Neural cell (in vitro differentiated cells): ENCODE measurements around the gene C19orf44. TPM values are rescaled to one million over a fixed set of nuclear protein-coding genes. Genes with fewer than 3 reads are reported as not detected.

Experiments
- H2AFZ ChIP-seq: fragments of 200-600, 300-800 bp; sonication (generic), shearing (Covaris generic); 2 replicates; pipeline ENCODE4 v1.6.0; 2014; ENCODE audit warnings: low read depth, mild to moderate bottlenecking, antibody characterized with exemption, low read length, moderate library complexity
- H3F3A ChIP-seq: fragments of 200-600 bp; shearing (Covaris generic); 2 replicates; pipeline ENCODE4 v1.6.1; 2016; ENCODE audit warnings: mild to moderate bottlenecking, moderate library complexity, mixed read lengths, antibody characterized with exemption, low read length; ENCODE audit not compliant: insufficient read depth, poor library complexity, severe bottlenecking
- H3K27ac ChIP-seq: fragments of 200-600, 300-800 bp; sonication (generic), shearing (Covaris generic); 2 replicates; pipeline ENCODE4 v1.5.1; 2014; ENCODE audit warnings: mild to moderate bottlenecking, low read length, moderate library complexity
- H3K27me3 ChIP-seq: fragments of 300-800, 200-600 bp; sonication (generic), shearing (Covaris generic); 2 replicates; pipeline ENCODE4 v1.6.0; 2014; ENCODE audit warnings: mild to moderate bottlenecking, low read depth, low read length, moderate library complexity; ENCODE audit not compliant: insufficient read depth
- H3K36me3 ChIP-seq: fragments of 300-800, 200-600 bp; sonication (generic), shearing (Covaris generic); 2 replicates; pipeline ENCODE4 v1.5.1; 2014; ENCODE audit warnings: mild to moderate bottlenecking, antibody characterized with exemption, low read length, moderate library complexity; ENCODE audit not compliant: insufficient read depth
- H3K4me2 ChIP-seq: fragments of 300-800, 200-600 bp; sonication (generic), shearing (Covaris generic); 2 replicates; pipeline ENCODE4 v1.6.0; 2014; ENCODE audit warnings: mild to moderate bottlenecking, low read length
- H3K4me3 ChIP-seq: fragments of 300-800, 200-600 bp; sonication (generic), shearing (Covaris generic); 2 replicates; pipeline ENCODE4 v1.5.1; 2014; ENCODE audit warnings: mild to moderate bottlenecking, low read length, moderate library complexity
- H3K79me2 ChIP-seq: fragments of 200-600 bp; shearing (Covaris generic); replicated peaks from 2 replicates; pipeline ENCODE4 v1.6.0; 2014; ENCODE audit warnings: mild to moderate bottlenecking, low read length, moderate library complexity; ENCODE audit not compliant: insufficient read depth
- H3K9ac ChIP-seq: fragments of 300-800, 200-600 bp; sonication (generic), shearing (Covaris generic); 2 replicates; pipeline ENCODE4 v1.6.1; 2016; ENCODE audit warnings: mild to moderate bottlenecking, low read length, mixed read lengths
- H3K9me2 ChIP-seq: fragments of 200-600 bp; shearing (Covaris generic); 2 replicates; pipeline ENCODE4 v1.6.1; 2016; ENCODE audit warnings: mild to moderate bottlenecking, low read length, mixed read lengths; ENCODE audit not compliant: insufficient read depth
- H3K9me3 ChIP-seq: fragments of 200-600, 300-800 bp; sonication (generic), shearing (Covaris generic); 2 replicates; pipeline ENCODE4 v1.6.1; 2016; ENCODE audit warnings: mild to moderate bottlenecking, mixed run types, low read length, moderate library complexity, mixed read lengths
- H4K20me1 ChIP-seq: fragments of 200-600 bp; shearing (Covaris generic); 2 replicates; pipeline ENCODE4 v1.6.1; 2016; ENCODE audit warnings: mild to moderate bottlenecking, mixed run types; ENCODE audit not compliant: insufficient read depth
- EP300 ChIP-seq: fragments of 450-650 bp; conservative IDR thresholded peaks from 2 replicates; pipeline ENCODE4 v1.6.1; 2014; ENCODE audit warnings: antibody characterized with exemption, mild to moderate bottlenecking, moderate library complexity; ENCODE audit not compliant: poor library complexity, severe bottlenecking
- EZH2 ChIP-seq: fragments of 200-600, 300-800 bp; shearing (Covaris generic), sonication (generic); IDR thresholded peaks from 2 replicates; pipeline ENCODE4 v1.6.1; 2014; ENCODE audit warnings: antibody characterized with exemption, low read length, borderline replicate concordance, mild to moderate bottlenecking; ENCODE audit not compliant: insufficient read depth, poor library complexity, severe bottlenecking
- MXI1 ChIP-seq: fragments of 450-650 bp; conservative IDR thresholded peaks from 2 replicates; pipeline ENCODE4 v1.6.1; 2014; ENCODE audit warnings: antibody characterized with exemption, mild to moderate bottlenecking; ENCODE audit not compliant: poor library complexity, severe bottlenecking
- POLR2AphosphoS5 ChIP-seq: IDR thresholded peaks from 2 replicates; pipeline ENCODE4 v1.6.1; 2012
- RAD21 ChIP-seq: fragments of 450-650 bp; conservative IDR thresholded peaks from 2 replicates; pipeline ENCODE4 v1.6.1; 2014; ENCODE audit warnings: antibody characterized with exemption, mild to moderate bottlenecking, moderate library complexity
- SMC3 ChIP-seq: fragments of 450-650 bp; conservative IDR thresholded peaks from 2 replicates; pipeline ENCODE4 v1.6.1; 2014; ENCODE audit warnings: antibody characterized with exemption, mild to moderate bottlenecking, moderate library complexity; ENCODE audit not compliant: poor library complexity
- TAF1 ChIP-seq: IDR thresholded peaks from 2 replicates; pipeline ENCODE4 v1.6.1; 2012; ENCODE audit warnings: low read depth
- polyA plus RNA-seq: library from polyadenylated mRNA; depleted of rRNA; stranded (reverse); fragments of >200 nt; gene quantifications from 2 replicates; pipeline ENCODE4 v1.2.3, GENCODE V29; 2014
- TF ChIP-seq, protein P1 (sequence below): fragments of 450-650 bp; IDR thresholded peaks from 2 replicates; pipeline ENCODE4 v1.5.1; 2014; ENCODE audit warnings: antibody characterized with exemption, mild to moderate bottlenecking, moderate library complexity; ENCODE audit not compliant: poor library complexity, severe bottlenecking
- TF ChIP-seq, protein P2 (sequence below): IDR thresholded peaks from 2 replicates; pipeline ENCODE4 v1.6.1; 2012; ENCODE audit warnings: borderline replicate concordance

C19orf44 gene
- polyA plus RNA-seq, 1 donor from 2014 or later, result 9.9 TPM

DNA sequence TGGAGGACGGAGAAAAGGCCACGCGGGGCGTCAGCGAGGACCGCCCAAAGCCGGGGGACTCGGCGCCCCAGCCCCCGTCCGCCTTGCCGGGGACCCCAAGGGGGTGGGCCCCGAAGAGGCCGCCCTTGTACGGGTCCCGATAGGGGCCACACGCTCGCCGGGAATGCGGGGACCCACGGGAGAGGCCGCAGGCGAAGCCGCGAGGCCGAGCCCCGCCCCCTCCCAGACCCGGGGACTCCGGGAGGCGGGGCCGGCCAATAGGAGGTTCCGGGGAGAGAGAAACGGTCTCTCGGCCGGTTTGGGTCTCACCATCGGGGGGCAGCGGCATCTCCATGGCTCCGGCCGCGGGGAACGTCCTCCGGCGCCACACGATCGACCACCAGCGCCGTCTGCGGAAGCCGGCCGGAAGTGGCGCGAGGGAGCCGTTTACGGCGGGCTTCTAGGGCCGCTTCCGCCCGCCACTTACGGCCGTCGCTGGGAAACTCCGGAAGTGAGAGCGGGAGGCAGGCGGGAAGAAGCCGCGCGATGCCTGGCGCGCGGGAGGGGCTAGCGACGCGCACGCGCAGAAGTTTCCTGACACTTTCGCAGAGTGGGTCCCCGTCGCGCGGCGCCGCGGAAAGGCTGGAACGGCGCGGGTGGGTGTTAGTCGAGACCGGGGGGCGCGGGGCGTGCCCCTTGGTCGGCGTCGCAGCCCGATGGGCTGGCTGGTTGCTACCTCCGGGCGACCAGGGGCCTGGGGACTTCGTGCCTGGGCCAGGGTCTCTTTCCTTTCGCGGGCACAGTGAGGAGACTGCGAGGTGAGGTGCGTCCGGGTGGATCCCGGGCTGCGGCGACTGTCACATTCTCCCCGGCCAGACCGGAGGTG is 46.1 kb downstream of the C19orf44 start, which contains the start of gene CHERP:
CHERP (minus strand) TSS at position 393 of the 865 bp plus-strand sequence; CDS start at position 334, 59 bp downstream.
- H3K4me2 ChIP-seq, result peak within 1 kb of the TSS; percentile 94
- H3K27me3 ChIP-seq, result no peaks in the 10 kb centered on the region
- peaks cover 2% of the 10 kb centered on the region for H4K20me1 ChIP-seq
- peak within 1 kb of the TSS; percentile 71 for H3K27ac ChIP-seq
- H3K79me2 ChIP-seq, result peaks cover 47% of the 10 kb centered on the region
- peak within 1 kb of the TSS; percentile 77 for H2AFZ ChIP-seq
- peak within 1 kb of the TSS; percentile 87 for H3K9ac ChIP-seq
- H3K9me2 ChIP-seq, result no peaks in the 10 kb centered on the region
- H3F3A ChIP-seq, result no peaks in the 10 kb centered on the region
- H3K4me3 ChIP-seq, result peak within 1 kb of the TSS; percentile 77
- no peaks in the 10 kb centered on the region for H3K9me3 ChIP-seq
- TF ChIP-seq EP300, result peak; percentile 38
- TF ChIP-seq, protein P1, sequence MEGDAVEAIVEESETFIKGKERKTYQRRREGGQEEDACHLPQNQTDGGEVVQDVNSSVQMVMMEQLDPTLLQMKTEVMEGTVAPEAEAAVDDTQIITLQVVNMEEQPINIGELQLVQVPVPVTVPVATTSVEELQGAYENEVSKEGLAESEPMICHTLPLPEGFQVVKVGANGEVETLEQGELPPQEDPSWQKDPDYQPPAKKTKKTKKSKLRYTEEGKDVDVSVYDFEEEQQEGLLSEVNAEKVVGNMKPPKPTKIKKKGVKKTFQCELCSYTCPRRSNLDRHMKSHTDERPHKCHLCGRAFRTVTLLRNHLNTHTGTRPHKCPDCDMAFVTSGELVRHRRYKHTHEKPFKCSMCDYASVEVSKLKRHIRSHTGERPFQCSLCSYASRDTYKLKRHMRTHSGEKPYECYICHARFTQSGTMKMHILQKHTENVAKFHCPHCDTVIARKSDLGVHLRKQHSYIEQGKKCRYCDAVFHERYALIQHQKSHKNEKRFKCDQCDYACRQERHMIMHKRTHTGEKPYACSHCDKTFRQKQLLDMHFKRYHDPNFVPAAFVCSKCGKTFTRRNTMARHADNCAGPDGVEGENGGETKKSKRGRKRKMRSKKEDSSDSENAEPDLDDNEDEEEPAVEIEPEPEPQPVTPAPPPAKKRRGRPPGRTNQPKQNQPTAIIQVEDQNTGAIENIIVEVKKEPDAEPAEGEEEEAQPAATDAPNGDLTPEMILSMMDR, result no peak
- TF ChIP-seq POLR2AphosphoS5, result peak; percentile 89
- TF ChIP-seq RAD21, result peak; percentile 55
- TF ChIP-seq TAF1, result no peak
- TF ChIP-seq SMC3, result peak; percentile 51
- TF ChIP-seq EZH2, result no peak
- TF ChIP-seq MXI1, result peak; percentile 90
- TF ChIP-seq, protein P2, sequence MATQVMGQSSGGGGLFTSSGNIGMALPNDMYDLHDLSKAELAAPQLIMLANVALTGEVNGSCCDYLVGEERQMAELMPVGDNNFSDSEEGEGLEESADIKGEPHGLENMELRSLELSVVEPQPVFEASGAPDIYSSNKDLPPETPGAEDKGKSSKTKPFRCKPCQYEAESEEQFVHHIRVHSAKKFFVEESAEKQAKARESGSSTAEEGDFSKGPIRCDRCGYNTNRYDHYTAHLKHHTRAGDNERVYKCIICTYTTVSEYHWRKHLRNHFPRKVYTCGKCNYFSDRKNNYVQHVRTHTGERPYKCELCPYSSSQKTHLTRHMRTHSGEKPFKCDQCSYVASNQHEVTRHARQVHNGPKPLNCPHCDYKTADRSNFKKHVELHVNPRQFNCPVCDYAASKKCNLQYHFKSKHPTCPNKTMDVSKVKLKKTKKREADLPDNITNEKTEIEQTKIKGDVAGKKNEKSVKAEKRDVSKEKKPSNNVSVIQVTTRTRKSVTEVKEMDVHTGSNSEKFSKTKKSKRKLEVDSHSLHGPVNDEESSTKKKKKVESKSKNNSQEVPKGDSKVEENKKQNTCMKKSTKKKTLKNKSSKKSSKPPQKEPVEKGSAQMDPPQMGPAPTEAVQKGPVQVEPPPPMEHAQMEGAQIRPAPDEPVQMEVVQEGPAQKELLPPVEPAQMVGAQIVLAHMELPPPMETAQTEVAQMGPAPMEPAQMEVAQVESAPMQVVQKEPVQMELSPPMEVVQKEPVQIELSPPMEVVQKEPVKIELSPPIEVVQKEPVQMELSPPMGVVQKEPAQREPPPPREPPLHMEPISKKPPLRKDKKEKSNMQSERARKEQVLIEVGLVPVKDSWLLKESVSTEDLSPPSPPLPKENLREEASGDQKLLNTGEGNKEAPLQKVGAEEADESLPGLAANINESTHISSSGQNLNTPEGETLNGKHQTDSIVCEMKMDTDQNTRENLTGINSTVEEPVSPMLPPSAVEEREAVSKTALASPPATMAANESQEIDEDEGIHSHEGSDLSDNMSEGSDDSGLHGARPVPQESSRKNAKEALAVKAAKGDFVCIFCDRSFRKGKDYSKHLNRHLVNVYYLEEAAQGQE, result peak; percentile 62
- H3K36me3 ChIP-seq, result no peaks in the 10 kb centered on the region

- Histone ChIP-seq H2AFZ (peak overlapping the region; percentile 77), H3K4me2 (peak overlapping the region; percentile 84), H3K36me3 (no peaks in the 10 kb centered on the region), H3K4me3 (peak overlapping the region; percentile 77), H3K27ac (peak overlapping the region; percentile 71), H3K9ac (peak overlapping the region; percentile 87), H3K9me2 (no peaks in the 10 kb centered on the region), H4K20me1 (no peaks in the 10 kb centered on the region), H3K79me2 (peaks cover 42% of the 10 kb centered on the region), H3F3A (no peaks in the 10 kb centered on the region), H3K27me3 (no peaks in the 10 kb centered on the region), H3K9me3 (no peaks in the 10 kb centered on the region)
- TF ChIP-seq EP300, result no peak
- TF ChIP-seq, protein P2, result no peak
- TF ChIP-seq, protein P1, result no peak
- TF ChIP-seq POLR2AphosphoS5, result no peak
- no peak for TF ChIP-seq MXI1
- no peak for TF ChIP-seq EZH2
- no peak for TF ChIP-seq SMC3
- TF ChIP-seq TAF1, result no peak
- TF ChIP-seq RAD21, result no peak
Measured at GRCh38 chr19:16542910-16543472, 46.8 kb downstream of the C19orf44 start.
